Left ventricle myocardium inferior (tissue), 1 donor: ENCODE data around the gene CMTM3. TPM values are rescaled to one million over a fixed set of nuclear protein-coding genes. Genes with fewer than 3 reads are reported as not detected.
A peak's percentile ranks its signal among the peaks of the same experiment; 100 is the strongest.

Source experiments
- DNase-seq: peaks from one replicate; pipeline ENCODE4 v3.0.0-alpha.2; 2020
- H3K27ac ChIP-seq: fragments of 200-600 bp; replicated peaks from 2 replicates; pipeline ENCODE4 v1.8.0; 2021
- H3K27me3 ChIP-seq: fragments of 200-600 bp; 2 replicates; pipeline ENCODE4 v1.8.0; 2021; ENCODE audit warnings: low read depth
- H3K36me3 ChIP-seq: fragments of 200-600 bp; 2 replicates; pipeline ENCODE4 v1.8.0; 2021
- H3K4me1 ChIP-seq: fragments of 200-600 bp; 2 replicates; pipeline ENCODE4 v1.8.0; 2021
- H3K4me3 ChIP-seq: fragments of 200-600 bp; 2 replicates; pipeline ENCODE4 v1.8.0; 2021; ENCODE audit warnings: mild to moderate bottlenecking, moderate library complexity
- H3K9me3 ChIP-seq: fragments of 200-600 bp; replicated peaks from 2 replicates; pipeline ENCODE4 v1.8.0; 2021
- intact Hi-C: fragments of 100-400 bp; cut with micrococcal nuclease; formaldehyde crosslinking; loops from one replicate; pipeline ENCODE4 v1.11.0; 2022
- long read RNA-seq: library from polyadenylated mRNA; unstranded; transcript quantifications from one replicate; pipeline ENCODE4 v2.0.0, GENCODE V29; 2021
- total RNA-seq: library from RNA; stranded (reverse); fragmentation: NEBNext Ultra II Directional; extraction: Animal tissue kit (Norgen Biotek cat#: 25700); gene quantifications from one replicate; pipeline ENCODE4 v1.2.1, GENCODE V29; 2021
- TF ChIP-seq, protein P1 (sequence below): fragments of 200-600 bp; IDR thresholded peaks from 2 replicates; pipeline ENCODE4 v1.8.0; 2021; ENCODE audit warnings: antibody characterized with exemption, mild to moderate bottlenecking, borderline replicate concordance
- donor health status: DM: no; HTN: yes; CAD: no; lungs with severe emphysema.

Gene CMTM3, protein sequence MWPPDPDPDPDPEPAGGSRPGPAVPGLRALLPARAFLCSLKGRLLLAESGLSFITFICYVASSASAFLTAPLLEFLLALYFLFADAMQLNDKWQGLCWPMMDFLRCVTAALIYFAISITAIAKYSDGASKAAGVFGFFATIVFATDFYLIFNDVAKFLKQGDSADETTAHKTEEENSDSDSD
- 8.3 TPM for total RNA-seq
- long read RNA-seq, transcript CMTM3-214 (5 exons, 1,934 nt) = major isoform, 13 of 18 reads
- long read RNA-seq, partial matches to known transcripts = 2 of 18 reads
- long read RNA-seq, other reads (novel, unspliced or antisense) = 2 of 18 reads

DNA sequence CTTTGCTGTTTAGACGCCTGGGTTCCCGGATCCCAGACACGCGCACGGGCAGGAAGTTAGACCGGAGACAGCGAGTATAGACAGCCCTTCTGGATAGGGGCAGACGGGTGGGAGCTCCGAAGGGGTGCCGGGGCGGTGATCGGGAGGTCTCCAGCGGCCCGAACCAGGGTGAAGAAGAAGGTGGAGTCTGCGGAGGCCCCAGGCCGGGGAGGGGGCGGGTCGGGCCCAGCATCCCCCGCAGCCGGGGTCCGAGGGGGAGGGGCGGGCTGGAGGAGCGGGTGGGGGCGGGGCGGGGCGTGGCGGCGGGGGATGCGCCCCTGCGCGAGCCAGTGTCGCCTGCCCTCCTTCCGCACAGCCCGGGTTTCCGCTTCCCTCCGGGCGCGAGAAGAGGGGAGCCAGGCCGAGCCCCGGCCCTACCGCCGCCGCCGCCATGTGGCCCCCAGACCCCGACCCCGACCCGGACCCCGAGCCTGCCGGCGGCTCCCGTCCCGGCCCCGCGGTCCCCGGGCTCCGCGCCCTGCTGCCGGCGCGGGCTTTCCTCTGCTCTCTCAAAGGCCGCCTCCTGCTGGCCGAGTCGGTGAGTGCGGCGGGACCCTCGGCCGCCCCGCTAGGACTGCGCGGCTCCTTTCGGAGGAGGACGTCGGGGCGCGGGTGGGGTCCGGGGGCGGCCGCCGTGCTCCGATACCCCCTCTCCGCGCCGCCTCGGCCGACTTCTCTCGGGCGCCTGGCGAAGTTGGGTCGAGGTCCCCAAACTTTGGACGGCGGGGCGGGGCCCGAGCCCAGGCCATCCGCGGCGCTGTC, at the start of gene CMTM3:
TSS of gene CMTM3 (plus strand) at position 329 of the 801 bp plus-strand sequence. CDS start at position 431, 102 bp downstream.
- DNase-seq = peak; percentile 75
- H3K27me3 ChIP-seq = no peaks in the 10 kb centered on the region
- peak within 1 kb of the TSS; percentile 88 for H3K4me3 ChIP-seq
- H3K27ac ChIP-seq = peak within 1 kb of the TSS; percentile 97
- peaks cover 3% of the 10 kb centered on the region for H3K36me3 ChIP-seq
- H3K4me1 ChIP-seq = peaks cover 50% of the 10 kb centered on the region
- intact Hi-C loops = loop anchor here (10.0 kb wide), 1 partner anchor 50 kb away; the partner anchor contains the start of genes CKLF and TK2
- TF ChIP-seq, protein P1, sequence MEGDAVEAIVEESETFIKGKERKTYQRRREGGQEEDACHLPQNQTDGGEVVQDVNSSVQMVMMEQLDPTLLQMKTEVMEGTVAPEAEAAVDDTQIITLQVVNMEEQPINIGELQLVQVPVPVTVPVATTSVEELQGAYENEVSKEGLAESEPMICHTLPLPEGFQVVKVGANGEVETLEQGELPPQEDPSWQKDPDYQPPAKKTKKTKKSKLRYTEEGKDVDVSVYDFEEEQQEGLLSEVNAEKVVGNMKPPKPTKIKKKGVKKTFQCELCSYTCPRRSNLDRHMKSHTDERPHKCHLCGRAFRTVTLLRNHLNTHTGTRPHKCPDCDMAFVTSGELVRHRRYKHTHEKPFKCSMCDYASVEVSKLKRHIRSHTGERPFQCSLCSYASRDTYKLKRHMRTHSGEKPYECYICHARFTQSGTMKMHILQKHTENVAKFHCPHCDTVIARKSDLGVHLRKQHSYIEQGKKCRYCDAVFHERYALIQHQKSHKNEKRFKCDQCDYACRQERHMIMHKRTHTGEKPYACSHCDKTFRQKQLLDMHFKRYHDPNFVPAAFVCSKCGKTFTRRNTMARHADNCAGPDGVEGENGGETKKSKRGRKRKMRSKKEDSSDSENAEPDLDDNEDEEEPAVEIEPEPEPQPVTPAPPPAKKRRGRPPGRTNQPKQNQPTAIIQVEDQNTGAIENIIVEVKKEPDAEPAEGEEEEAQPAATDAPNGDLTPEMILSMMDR = peak; percentile 86
- H3K9me3 ChIP-seq = no peaks in the 10 kb centered on the region

DNA sequence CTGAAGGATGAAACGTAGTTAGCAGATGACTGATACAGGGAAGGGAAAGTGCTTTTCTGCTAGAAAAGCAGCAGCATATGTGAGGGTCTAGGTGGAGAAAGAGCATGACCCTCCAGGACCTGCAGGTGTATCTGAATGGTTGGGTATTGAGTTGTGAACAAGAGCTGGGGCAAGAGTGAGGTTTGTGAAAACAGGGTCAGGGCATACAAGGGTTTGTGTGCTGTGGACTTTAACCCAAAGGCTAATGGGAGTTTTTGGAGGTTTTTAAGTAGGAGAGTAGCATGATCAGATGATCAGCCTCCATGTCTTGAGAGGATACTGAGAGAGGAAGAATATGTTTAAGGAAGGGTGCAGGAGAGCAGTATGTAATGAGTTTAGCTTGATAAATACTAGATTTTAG, 44.4 kb upstream of the CMTM3 start:
- Histone ChIP-seq H3K4me3 (no peak overlapping the region), H3K36me3 (peaks cover 16% of the 10 kb centered on the region), H3K4me1 (peaks cover 5% of the 10 kb centered on the region), H3K27me3 (no peaks in the 10 kb centered on the region), H3K27ac (no peak overlapping the region), H3K9me3 (no peaks in the 10 kb centered on the region)
- DNase-seq = no peak
- TF ChIP-seq, protein P1 = no peak
- intact Hi-C loops = no loop called here

DNA sequence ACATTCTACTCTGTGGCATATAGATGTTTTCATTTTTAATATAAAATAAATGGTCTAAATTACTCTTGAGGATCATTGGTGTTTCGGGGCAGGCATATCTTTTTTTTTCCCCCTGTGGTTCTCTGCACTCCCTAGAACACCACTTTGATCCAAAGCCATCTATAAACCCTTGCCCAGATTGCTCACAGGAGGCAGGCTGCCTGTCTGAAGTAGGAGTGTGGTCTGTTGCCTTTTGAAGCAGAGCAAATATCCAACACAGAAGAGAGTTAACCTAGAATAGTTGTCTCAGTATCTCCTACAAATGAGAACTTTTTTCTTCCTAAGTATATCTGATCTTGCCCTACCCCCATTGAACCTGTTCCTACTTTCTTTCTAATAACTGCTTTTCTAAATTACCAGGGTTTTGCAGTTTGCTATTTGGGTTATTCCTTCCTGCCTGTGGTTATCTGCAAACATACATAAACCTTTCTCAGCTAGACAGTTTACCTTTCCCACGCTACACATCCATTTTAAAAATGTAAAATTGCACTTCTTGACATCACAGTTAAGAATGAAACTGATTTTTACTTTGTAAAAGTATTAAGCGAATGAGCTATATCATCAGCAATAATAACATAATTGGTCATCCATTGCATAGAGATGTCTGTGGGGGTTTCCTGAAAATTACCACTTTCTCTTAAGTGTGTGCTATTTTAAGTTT, 43.0 kb upstream of the CMTM3 start:
- Histone ChIP-seq H3K27ac (no peak overlapping the region), H3K9me3 (no peaks in the 10 kb centered on the region), H3K4me3 (no peak overlapping the region), H3K4me1 (peaks cover under 1% of the 10 kb centered on the region), H3K36me3 (peaks cover 23% of the 10 kb centered on the region), H3K27me3 (no peaks in the 10 kb centered on the region)
- DNase-seq = no peak
- intact Hi-C loops = no loop called here
- TF ChIP-seq, protein P1 = no peak

DNA sequence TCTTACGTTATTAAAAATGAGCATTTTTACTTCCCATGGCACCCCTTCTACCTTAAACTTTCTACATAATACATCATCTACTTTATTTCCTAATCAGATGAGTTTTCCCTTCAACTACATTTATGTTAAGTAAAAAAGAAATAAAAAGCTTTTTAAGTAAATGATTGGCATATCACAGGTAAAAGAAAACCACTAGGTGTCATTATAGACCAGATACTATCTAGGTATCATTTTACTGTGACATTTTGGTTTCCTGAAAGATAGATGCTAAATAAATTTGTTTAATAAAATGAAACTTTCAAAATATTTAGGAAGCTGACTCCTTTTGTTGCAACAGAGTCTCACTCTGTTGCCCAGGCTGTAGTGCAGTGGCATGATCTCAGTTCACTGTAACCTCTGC, 42.1 kb upstream of the CMTM3 start:
- intact Hi-C loops = no loop called here
- TF ChIP-seq, protein P1 = peak; percentile 28

DNA sequence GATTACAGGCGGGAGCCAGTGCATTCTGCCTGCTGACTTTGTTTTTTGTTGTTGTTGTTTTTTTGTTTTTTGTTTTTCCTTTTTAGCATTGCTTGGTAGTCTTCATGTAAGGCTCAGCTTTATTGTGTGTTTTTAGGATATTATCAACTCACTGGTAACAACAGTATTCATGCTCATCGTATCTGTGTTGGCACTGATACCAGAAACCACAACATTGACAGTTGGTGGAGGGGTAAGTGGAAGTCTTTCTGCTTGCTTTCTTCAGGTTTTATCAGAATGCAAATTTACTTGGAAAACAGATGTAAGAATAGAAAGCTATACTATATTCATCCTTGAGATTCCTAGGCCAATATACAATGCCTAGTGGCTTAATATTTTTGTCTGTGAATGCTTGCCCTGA, 41.5 kb upstream of the CMTM3 start:
- no peaks in the 10 kb centered on the region for H3K9me3 ChIP-seq
- intact Hi-C loops = no loop called here
- H3K27me3 ChIP-seq = no peaks in the 10 kb centered on the region
- no peak for DNase-seq
- H3K36me3 ChIP-seq = peaks cover 31% of the 10 kb centered on the region
- no peak overlapping the region for H3K27ac ChIP-seq
- TF ChIP-seq, protein P1 = no peak
- no peak overlapping the region for H3K4me3 ChIP-seq
- no peaks in the 10 kb centered on the region for H3K4me1 ChIP-seq

More for the DNA sequence above, 42.1 kb upstream of the CMTM3 start:
- no peak overlapping the region for H3K4me3 ChIP-seq
- DNase-seq = no peak
- H3K27me3 ChIP-seq = no peaks in the 10 kb centered on the region
- no peaks in the 10 kb centered on the region for H3K4me1 ChIP-seq
- H3K36me3 ChIP-seq = peaks cover 30% of the 10 kb centered on the region
- H3K9me3 ChIP-seq = no peaks in the 10 kb centered on the region
- no peak overlapping the region for H3K27ac ChIP-seq
